Measurements from ENCODE around the gene BAZ2B.
"Not testable (repeated sequence)": the region's sequence is repeated elsewhere in the genome, so short reads cannot be mapped to it uniquely, and the experiment has no call there.

BAZ2B gene

GRCh38 chr2:159572459-159572858 is 43.9 kb downstream of the BAZ2B start:
- no peak for DNase-seq (ENCODE audit: low read depth)

GRCh38 chr2:159571540-159572260 is 44.6 kb downstream of the BAZ2B start:
- DNase-seq (ENCODE audit: low read depth), result peak; percentile 32

GRCh38 chr2:159564081-159564480 is 52.3 kb downstream of the BAZ2B start:
- no peak for DNase-seq (ENCODE audit: low read depth)

- DNase-seq (ENCODE audit: low read depth), result no peak
Measured at GRCh38 chr2:159562248-159562647, 54.1 kb downstream of the BAZ2B start.

GRCh38 chr2:159561786-159562185 is 54.6 kb downstream of the BAZ2B start:
- no peak for DNase-seq (ENCODE audit: low read depth)

DNA sequence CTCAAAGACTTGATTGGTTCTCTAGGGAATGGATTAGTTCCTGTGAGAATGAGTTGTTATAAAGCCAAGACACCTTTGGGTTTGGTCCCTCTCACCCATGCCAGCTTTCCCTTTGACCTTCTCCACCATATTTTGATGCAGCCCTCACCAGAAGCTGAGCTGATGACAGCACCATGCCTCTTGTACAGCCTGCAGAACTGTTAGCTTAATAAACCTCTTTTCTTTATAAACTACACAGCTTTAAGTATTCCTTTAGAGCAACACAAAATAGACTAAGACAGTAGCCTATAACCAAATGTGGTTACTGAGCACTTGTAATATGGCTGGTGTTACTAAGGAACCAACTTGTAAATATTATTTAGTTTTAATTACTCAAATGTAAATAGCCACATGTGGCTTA is 55.1 kb downstream of the BAZ2B start:
- DNase-seq (ENCODE audit: low read depth), result no peak

DNA sequence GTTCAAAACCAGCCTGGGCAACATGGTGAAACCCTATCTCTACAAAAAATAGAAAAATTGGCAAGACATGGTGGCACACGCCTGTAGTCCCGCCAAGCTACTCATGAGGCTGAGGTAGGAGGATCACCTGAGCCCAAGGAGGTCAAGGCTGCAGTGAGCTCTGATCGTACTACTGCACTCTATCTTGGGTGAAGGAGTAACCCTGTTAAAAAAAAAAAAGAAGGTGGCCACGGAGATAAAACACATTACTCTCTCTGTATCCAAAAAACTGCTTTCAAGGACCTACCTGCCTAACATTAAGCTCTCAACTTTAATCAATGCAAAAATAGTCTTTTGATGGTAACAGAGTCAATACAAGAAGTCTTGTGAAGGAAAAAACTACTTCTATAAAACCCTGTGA is 57.3 kb downstream of the BAZ2B start:
- no peak for DNase-seq (ENCODE audit: low read depth)

DNA sequence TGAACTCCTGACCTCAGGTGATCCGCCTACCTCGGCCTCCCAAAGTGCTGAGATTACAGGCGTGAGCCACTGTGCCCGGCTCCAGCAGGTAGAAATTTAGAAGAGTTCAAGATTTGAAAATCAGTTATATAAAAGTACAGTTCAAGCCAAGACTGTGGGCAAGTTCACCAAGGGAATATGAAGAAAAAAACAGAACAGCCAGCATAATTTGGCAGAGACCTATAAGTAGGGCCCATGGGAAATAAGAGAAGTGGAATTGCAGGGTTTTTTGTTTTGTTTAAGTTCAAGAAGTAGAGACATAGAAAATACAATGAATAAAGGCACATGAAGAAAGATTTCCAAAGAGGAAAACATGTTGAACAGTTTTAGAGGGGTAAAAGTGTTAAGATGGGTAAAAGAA is 57.9 kb downstream of the BAZ2B start:
- no peak for DNase-seq (ENCODE audit: low read depth)

- no peak for DNase-seq (ENCODE audit: low read depth)
Measured at GRCh38 chr2:159557437-159558034, 58.8 kb downstream of the BAZ2B start.

DNA sequence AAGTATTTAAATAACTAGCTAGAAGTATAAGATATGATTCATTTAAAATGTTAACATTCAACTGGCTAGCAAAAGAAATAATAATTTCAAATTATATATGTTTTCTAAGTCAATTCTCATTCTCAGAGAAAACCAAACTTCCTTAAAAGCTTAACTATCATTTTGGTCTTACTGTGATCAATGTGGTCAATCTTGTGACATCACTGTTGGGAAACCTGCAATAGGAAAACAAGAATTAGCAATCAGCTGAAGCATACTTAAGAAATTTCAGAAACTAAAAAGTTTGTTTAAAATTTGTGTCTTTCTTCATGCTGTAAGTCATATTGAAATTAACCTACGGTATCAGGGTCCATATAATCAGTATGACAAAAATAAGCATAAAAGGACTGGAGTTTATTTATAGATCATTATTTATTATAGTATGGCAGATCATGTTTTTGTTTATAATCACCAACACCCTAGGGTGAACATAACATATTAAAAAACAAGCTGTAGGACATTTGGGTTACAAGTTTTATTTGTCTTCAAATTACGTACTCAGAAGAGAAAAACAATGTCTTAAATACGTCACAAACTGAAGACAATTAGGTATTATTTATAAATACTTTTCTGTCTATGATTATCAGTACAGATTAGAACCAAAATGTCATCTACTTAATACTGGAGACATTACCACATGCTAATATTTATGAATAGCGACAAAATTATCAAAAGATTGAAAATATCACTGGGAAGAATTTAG is 60.5 kb downstream of the BAZ2B start:
- no peak for DNase-seq (ENCODE audit: low read depth)

DNA sequence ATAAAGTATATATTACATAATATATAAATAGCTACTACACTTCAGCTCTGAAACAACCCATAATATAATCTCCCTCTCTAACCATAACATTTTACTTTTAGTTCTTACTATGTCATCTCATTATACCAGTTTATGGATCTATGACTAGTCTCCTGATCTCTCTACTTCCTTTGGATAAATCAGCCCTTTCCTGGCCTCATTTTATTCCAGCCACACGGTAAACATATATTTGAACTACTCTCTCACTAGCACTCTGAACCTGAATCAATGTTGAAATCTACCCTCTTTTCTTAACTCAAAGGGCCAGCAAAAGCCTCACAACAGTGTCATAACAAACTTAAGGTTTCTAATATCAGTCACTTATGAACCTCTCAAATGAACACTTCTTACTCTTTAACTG is 62.6 kb downstream of the BAZ2B start:
- no peak for DNase-seq (ENCODE audit: low read depth)

DNA sequence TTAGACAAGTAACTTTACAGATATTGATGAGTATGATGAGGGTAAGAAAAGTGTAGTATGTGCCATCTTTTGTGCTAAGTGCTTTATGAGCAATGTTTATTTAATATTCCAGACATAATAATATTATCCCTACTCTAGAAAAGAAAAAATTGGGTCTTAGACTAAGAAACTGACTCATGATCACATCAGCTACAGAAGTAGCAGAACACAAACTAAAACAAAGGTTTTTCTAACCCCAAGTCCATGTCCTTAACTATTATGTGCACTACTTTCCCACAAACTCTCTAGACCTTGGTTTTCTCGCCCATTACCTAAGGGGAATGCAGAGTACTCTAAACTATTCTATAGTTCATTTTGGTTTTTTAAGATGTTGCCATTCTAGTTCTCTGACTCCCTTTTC is 64.5 kb downstream of the BAZ2B start:
- no peak for DNase-seq (ENCODE audit: low read depth)

GRCh38 chr2:159550231-159550630 is 66.1 kb downstream of the BAZ2B start:
- DNase-seq (ENCODE audit: low read depth), result no peak

DNA sequence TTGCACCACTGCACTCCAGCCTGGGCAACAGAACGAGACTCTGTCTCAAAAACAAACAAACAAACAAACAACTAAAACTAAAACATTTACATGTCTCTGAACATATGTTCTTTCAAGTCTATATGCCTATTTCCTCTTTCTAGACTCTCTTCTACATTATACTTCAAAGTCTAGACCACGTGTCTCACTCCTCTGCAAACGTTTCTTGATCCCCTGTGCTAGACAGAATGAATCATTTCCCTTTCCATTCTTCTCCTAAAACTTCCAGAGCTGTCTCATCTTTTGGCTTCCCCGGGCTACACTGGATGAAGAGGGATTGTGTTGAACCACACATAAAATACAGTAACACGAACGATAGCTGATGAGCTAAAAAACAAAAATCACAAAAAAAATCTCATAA is 67.1 kb downstream of the BAZ2B start:
- no peak for DNase-seq (ENCODE audit: low read depth)

DNA sequence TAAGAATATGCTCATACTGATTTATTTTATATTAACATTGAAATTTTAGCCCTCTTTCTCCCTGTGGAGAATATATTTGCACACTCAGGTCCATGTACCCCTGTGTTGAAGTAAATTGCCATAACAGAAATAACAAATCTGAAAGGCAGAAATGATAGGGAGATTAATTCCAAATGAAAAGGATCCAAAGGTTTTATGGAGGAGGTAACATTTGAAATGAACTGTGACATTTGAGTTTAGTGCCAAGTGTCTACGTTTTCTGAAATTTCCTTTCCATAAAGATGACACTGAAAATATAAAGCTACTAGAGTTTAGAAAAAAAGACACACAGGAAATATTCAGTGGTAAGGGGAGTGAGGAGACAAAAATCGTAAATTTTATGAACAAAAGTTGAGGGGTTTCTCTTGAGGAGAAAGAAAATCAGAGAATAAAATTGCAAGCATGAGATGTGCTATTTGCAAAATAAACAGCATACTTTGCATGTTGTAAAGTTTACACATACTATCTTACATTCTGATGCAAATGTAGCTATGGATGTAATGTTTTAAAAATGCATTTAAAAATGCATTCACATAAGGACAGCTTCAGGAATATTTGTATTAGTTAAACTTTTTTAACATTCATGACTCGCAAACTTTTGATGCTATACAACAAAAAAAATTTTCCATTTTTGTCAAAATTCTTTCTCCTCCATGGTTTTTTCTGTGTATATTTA is 69.5 kb downstream of the BAZ2B start:
- no peak for DNase-seq (ENCODE audit: low read depth)

- DNase-seq (ENCODE audit: low read depth), result no peak
Measured at GRCh38 chr2:159546039-159546438, 70.3 kb downstream of the BAZ2B start.

DNA sequence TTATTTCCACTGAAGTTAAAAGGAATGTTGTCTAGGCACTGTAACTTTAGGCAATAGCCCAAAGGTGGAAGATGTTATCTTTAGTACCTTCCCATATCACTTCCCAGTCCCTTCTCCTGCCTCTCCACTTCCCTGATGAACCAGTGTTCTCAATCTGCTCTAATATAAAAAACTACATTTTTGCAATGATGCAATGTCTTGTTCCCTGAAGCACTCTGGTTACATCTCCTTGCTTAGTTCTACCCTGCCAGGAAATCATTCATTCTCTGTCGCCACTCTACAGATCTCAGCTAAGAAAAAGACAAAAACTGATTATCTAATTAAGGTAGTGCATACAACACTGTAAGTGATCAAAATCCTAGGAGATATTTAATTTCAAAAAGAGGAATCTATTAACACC is 71.3 kb downstream of the BAZ2B start:
- no peak for DNase-seq (ENCODE audit: low read depth)

GRCh38 chr2:159542101-159542500 is 74.2 kb downstream of the BAZ2B start:
- no peak for DNase-seq (ENCODE audit: low read depth)

GRCh38 chr2:159539701-159540100 is 76.6 kb downstream of the BAZ2B start:
- DNase-seq (ENCODE audit: low read depth), result no peak

DNA sequence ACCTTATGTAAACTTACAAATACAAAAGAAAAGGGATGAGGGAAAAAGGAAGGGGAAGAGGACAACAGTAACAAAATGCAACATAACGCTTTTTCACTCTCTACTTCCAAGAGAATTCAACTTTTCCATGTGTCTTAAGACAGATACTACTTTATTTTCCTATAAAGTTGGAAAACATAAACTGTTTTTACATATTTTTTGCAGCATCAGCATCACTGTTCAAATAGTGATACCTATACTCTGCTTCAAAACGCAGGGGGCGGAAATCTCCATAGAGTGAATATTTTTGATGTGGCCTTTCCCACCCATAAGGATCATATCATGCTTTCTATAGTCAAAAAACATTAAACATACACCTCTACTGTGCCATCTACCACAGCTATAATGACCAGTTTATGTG is 77.5 kb downstream of the BAZ2B start:
- no peak for DNase-seq (ENCODE audit: low read depth)

GRCh38 chr2:159535261-159535660 is 81.1 kb downstream of the BAZ2B start:
- DNase-seq (ENCODE audit: low read depth), result not testable (repeated sequence)

- no peak for DNase-seq (ENCODE audit: low read depth)
Measured at GRCh38 chr2:159531475-159531874, 84.9 kb downstream of the BAZ2B start.

DNA sequence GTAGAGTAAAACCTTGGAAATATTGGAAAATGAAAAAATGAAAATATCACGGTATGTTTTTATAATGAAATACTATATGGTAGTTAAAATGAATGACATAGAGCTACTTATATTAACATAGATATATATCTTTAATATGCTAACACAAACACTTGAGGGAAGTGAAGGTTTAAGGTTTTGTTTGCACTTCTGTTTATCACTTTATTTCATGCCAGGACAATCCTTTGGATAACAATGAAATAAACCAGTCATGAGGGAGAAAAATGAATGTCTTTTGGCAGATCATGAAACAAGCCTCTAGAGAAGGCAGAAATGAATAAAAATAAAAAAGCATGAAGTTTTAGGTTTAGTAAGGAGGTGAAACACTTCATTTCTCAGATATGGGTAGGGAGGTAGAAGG is 89.9 kb downstream of the BAZ2B start:
- DNase-seq (ENCODE audit: low read depth), result no peak

All from GM04504 (cell line).